Activated B cell treated with CpG ODN at 0.5 μM for 24 hours (primary cell): ENCODE measurements around the gene NHLRC2. TPM values are rescaled to one million over a fixed set of nuclear protein-coding genes. Genes with fewer than 3 reads are reported as not detected.
"Not testable (repeated sequence)": the region's sequence is repeated elsewhere in the genome, so short reads cannot be mapped to it uniquely, and the experiment has no call there.

Source experiments
- ATAC-seq: fragments of 200-7000 bp; cut with Tn5 transposase; one replicate; pipeline ENCODE4 v1.10.0; 2021; ENCODE audit warnings: low read depth, mild to moderate bottlenecking, moderate library complexity
- CTCF ChIA-PET: fragments of 350-600 bp; sonication (Branson Sonifier 250); formaldehyde crosslinking; loops from one replicate; lab custom pipeline; 2021; ENCODE audit warnings: antibody characterized with exemption; lab: Charles Lee
- POLR2A ChIA-PET: fragments of 350-600 bp; sonication (Branson Sonifier 250); formaldehyde crosslinking; loops from one replicate; lab custom pipeline; 2021; ENCODE audit warnings: antibody characterized with exemption; lab: Charles Lee
- DNase-seq: peaks from one replicate; pipeline ENCODE4 v3.0.0; 2022
- H3K27ac Mint-ChIP-seq: one replicate; pipeline ENCODE4 v1.8.0; 2020; ENCODE audit warnings: mixed read lengths
- H3K27me3 Mint-ChIP-seq: one replicate; pipeline ENCODE4 v1.8.0; 2021; ENCODE audit warnings: mixed read lengths
- H3K36me3 Mint-ChIP-seq: one replicate; pipeline ENCODE4 v1.8.0; 2021; ENCODE audit warnings: low read depth, mixed read lengths
- H3K4me1 Mint-ChIP-seq: one replicate; pipeline ENCODE4 v1.8.0; 2021; ENCODE audit warnings: mixed read lengths
- H3K4me3 Mint-ChIP-seq: one replicate; pipeline ENCODE4 v1.8.0; 2020; ENCODE audit warnings: mild to moderate bottlenecking, mixed read lengths
- H3K9me3 Mint-ChIP-seq: one replicate; pipeline ENCODE4 v1.8.0; 2020; ENCODE audit warnings: mixed read lengths
- intact Hi-C: fragments of 100-400 bp; cut with micrococcal nuclease; formaldehyde crosslinking; loops from one replicate; pipeline ENCODE4 v1.15.1; 2024
- total RNA-seq: library from RNA; stranded (reverse); gene quantifications from 2 replicates; pipeline ENCODE4 v1.2.3, GENCODE V29; 2022
- TF ChIP-seq, protein P1 (sequence below): fragments of 200-600 bp; IDR thresholded peaks from one replicate; pipeline ENCODE4 v1.8.0; 2022; ENCODE audit warnings: antibody characterized with exemption, mild to moderate bottlenecking

NHLRC2 gene
- 40.3 and 43.9 TPM in 2 replicates for total RNA-seq

DNA sequence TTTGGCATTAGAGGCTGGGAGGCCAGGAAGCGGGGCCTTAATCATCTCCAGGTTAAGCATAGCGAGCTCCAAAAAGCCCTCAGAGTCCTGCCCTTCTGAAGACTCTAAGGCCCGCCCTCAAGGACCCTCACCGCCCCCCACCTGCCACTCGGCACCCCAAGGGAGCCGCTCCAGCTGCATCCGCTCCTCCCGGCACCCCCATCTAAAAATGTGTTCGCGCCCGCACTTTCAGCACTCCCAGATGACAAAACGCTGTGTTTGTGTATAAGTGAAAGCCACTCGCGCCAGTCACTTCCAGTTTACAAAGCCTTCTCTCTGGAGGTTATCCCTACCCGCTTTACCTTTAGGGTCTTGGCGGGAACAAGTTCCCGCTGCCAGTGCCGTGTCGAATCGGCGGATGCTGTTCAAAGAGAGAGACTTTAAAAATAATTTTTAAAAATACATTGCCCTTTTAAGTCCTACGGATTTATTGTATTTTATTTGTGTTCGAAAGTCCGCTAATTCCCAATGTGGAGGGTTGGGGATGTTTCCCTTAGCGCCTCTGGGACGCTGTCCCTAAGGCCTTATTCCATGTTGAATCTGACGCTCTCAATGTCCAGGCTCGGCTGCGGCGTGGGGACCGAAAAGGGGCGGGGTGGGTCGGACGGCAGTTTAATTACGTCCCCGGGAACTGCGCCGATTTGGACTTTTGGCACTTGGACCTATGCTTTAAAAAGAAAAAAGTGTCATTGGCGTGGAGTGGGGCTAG is at the start of gene NHLRC2, which contains the start of gene DCLRE1A:
NHLRC2 (plus strand) TSS at position 649 of the 748 bp plus-strand sequence. CDS start 212 bp downstream, outside the sequence.
DCLRE1A (minus strand) TSS at position 70 of the 748 bp plus-strand sequence. CDS start 900 bp downstream, outside the sequence.
- ChIA-PET CTCF (no interaction called here), POLR2A (interaction anchor here (0.5 to 1.2 kb wide), 6 partner anchors 9 to 1318 kb away, joined by 3 to 5 read pairs (median 4); partner anchors contain the start of gene CCDC186)
- intact Hi-C loops: loop anchor here (1.0 to 10.0 kb wide), 7 partner anchors 55 to 1479 kb away; partner anchors contain the start of genes ACSL5, ATRNL1, CASP7 and CCDC186
- Mint-ChIP-seq H3K27me3 (no peaks in the 10 kb centered on the region), H3K4me1 (peaks cover 51% of the 10 kb centered on the region), H3K27ac (peak within 1 kb of the TSS; percentile 99), H3K36me3 (peaks cover 18% of the 10 kb centered on the region), H3K4me3 (peak within 1 kb of the TSS; percentile 98), H3K9me3 (no peaks in the 10 kb centered on the region)
- TF ChIP-seq, protein P1, sequence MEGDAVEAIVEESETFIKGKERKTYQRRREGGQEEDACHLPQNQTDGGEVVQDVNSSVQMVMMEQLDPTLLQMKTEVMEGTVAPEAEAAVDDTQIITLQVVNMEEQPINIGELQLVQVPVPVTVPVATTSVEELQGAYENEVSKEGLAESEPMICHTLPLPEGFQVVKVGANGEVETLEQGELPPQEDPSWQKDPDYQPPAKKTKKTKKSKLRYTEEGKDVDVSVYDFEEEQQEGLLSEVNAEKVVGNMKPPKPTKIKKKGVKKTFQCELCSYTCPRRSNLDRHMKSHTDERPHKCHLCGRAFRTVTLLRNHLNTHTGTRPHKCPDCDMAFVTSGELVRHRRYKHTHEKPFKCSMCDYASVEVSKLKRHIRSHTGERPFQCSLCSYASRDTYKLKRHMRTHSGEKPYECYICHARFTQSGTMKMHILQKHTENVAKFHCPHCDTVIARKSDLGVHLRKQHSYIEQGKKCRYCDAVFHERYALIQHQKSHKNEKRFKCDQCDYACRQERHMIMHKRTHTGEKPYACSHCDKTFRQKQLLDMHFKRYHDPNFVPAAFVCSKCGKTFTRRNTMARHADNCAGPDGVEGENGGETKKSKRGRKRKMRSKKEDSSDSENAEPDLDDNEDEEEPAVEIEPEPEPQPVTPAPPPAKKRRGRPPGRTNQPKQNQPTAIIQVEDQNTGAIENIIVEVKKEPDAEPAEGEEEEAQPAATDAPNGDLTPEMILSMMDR: no peak
- ATAC-seq: peak; percentile 68
- DNase-seq: peak; percentile 62

- H3K27me3 Mint-ChIP-seq: peaks cover 9% of the 10 kb centered on the region
- TF ChIP-seq, protein P1: no peak
- POLR2A ChIA-PET: no interaction called here
- H3K36me3 Mint-ChIP-seq: no peaks in the 10 kb centered on the region
- no peak overlapping the region for H3K4me3 Mint-ChIP-seq
- no peaks in the 10 kb centered on the region for H3K9me3 Mint-ChIP-seq
- DNase-seq (no peak), ATAC-seq (no peak)
- intact Hi-C loops: no loop called here
- peaks cover 7% of the 10 kb centered on the region for H3K4me1 Mint-ChIP-seq
- no peak overlapping the region for H3K27ac Mint-ChIP-seq
- CTCF ChIA-PET: no interaction called here
These were observed 48.0 kb upstream of the NHLRC2 start for GRCh38 chr10:113806503-113806902.

DNA sequence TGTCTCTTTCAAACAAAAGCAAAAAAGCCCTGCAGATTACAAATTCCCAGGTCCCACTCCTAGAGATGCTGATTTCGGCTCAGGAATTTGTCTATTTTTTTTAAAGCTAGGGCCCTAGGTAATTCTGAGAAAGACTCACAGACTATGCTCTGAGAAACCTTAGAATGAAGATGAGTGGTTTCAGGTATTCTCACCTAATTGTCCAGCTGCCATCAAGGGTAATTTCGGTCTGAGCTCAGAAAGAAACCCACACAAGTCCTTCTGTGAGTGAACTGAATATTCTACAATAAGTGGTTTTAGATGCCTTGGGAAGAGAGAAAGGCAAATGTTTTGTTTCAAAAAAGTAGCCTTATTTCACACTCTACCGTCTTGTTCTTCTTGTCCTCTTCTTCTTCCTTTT is 46.3 kb upstream of the NHLRC2 start:
- Mint-ChIP-seq H3K9me3 (no peaks in the 10 kb centered on the region), H3K4me1 (peaks cover 4% of the 10 kb centered on the region), H3K27ac (no peak overlapping the region), H3K36me3 (no peaks in the 10 kb centered on the region), H3K4me3 (no peak overlapping the region), H3K27me3 (peaks cover 15% of the 10 kb centered on the region)
- intact Hi-C loops: no loop called here
- CTCF ChIA-PET: interaction anchor here (1.3 to 1.6 kb wide), 2 partner anchors 9 to 295 kb away, joined by 3 to 4 read pairs; no protein-coding TSS in a partner anchor
- POLR2A ChIA-PET: no interaction called here
- ATAC-seq (no peak), DNase-seq (no peak)
- TF ChIP-seq, protein P1: no peak

- ATAC-seq, DNase-seq, POLR2A ChIA-PET, H3K27ac Mint-ChIP-seq, H3K36me3 Mint-ChIP-seq, H3K4me1 Mint-ChIP-seq, H3K4me3 Mint-ChIP-seq, CTCF ChIA-PET, intact Hi-C loops, H3K27me3 Mint-ChIP-seq, H3K9me3 Mint-ChIP-seq: not testable (repeated sequence)
These were observed 39.8 kb upstream of the NHLRC2 start for GRCh38 chr10:113814700-113815099.

- H3K9me3 Mint-ChIP-seq: no peaks in the 10 kb centered on the region
- H3K27ac Mint-ChIP-seq: no peak overlapping the region
- CTCF ChIA-PET: no interaction called here
- DNase-seq (no peak), ATAC-seq (no peak)
- no peak overlapping the region for H3K4me3 Mint-ChIP-seq
- TF ChIP-seq, protein P1: no peak
- no peaks in the 10 kb centered on the region for H3K4me1 Mint-ChIP-seq
- POLR2A ChIA-PET: no interaction called here
- H3K36me3 Mint-ChIP-seq: no peaks in the 10 kb centered on the region
- intact Hi-C loops: no loop called here
- peaks cover 7% of the 10 kb centered on the region for H3K27me3 Mint-ChIP-seq
These were observed 34.5 kb upstream of the NHLRC2 start for GRCh38 chr10:113819989-113820388.
